PC-9 (cell line): ENCODE results near the gene ANKFY1. TPM values are rescaled to one million over a fixed set of nuclear protein-coding genes. Genes with fewer than 3 reads are reported as not detected.
"Not testable (repeated sequence)": the region's sequence is repeated elsewhere in the genome, so short reads cannot be mapped to it uniquely, and the experiment has no call there.

Source experiments
- BruUV-seq: library from RNA; stranded (reverse); fragments of 400-500 nt; replicated peaks from 2 replicates; lab custom pipeline; 2021; lab: Mats Ljungman, UMichigan
- CTCF ChIA-PET: fragments of 300-600 bp; sonication (Branson Sonifier 250); formaldehyde crosslinking; loops from one replicate; lab custom pipeline; 2022; ENCODE audit warnings: antibody characterized with exemption; lab: Charles Lee
- POLR2A ChIA-PET: fragments of 300-600 bp; sonication (Branson Sonifier 250); formaldehyde crosslinking; loops from one replicate; lab custom pipeline; 2022; ENCODE audit warnings: antibody characterized with exemption; ENCODE audit not compliant: unreplicated experiment; lab: Charles Lee
- DNase-seq, 2 experiments: peaks; one replicate each; pipeline versions ENCODE4 v3.0.0 to v3.0.0-alpha.2; 2015 to 2022; ENCODE audit warnings: mixed read lengths in 1 of 2
- H2AFZ ChIP-seq: fragments of 200-600 bp; sonication (generic); 2 replicates; pipeline ENCODE4 v1.8.1; 2017; ENCODE audit warnings: antibody characterized with exemption
- H3F3A ChIP-seq: fragments of 200-600 bp; sonication (generic); 2 replicates; pipeline ENCODE4 v1.8.1; 2017; ENCODE audit warnings: antibody characterized with exemption, mild to moderate bottlenecking, low read depth; ENCODE audit not compliant: insufficient read depth
- H3K27ac ChIP-seq: fragments of 200-600 bp; sonication (generic); 2 replicates; pipeline ENCODE4 v1.6.1; 2016; ENCODE audit warnings: mixed run types
- H3K27me3 ChIP-seq: fragments of 200-600 bp; sonication (generic); 2 replicates; pipeline ENCODE4 v1.6.1; 2016; ENCODE audit warnings: low read depth, mixed run types; ENCODE audit not compliant: insufficient read depth
- H3K36me3 ChIP-seq: fragments of 200-600 bp; sonication (generic); 2 replicates; pipeline ENCODE4 v1.6.1; 2016; ENCODE audit warnings: low read depth, mixed run types
- H3K4me1 ChIP-seq: fragments of 200-600 bp; sonication (generic); replicated peaks from 2 replicates; pipeline ENCODE4 v1.6.1; 2016; ENCODE audit warnings: mixed run types; ENCODE audit not compliant: insufficient read depth
- H3K4me2 ChIP-seq: fragments of 200-600 bp; sonication (generic); 2 replicates; pipeline ENCODE4 v1.6.1; 2017; ENCODE audit warnings: mixed run types
- H3K4me3 ChIP-seq: fragments of 200-600 bp; sonication (generic); 2 replicates; pipeline ENCODE4 v1.6.1; 2016; ENCODE audit warnings: mixed run types
- H3K79me2 ChIP-seq: fragments of 200-600 bp; sonication (generic); 2 replicates; pipeline ENCODE4 v1.6.1; 2017; ENCODE audit warnings: low read depth, mixed run types
- H3K9me2 ChIP-seq: fragments of 200-600 bp; sonication (generic); 2 replicates; pipeline ENCODE4 v1.8.1; 2017; ENCODE audit warnings: mild to moderate bottlenecking; ENCODE audit not compliant: insufficient read depth
- H3K9me3 ChIP-seq: fragments of 200-600 bp; sonication (generic); 2 replicates; pipeline ENCODE4 v1.8.1; 2016; ENCODE audit warnings: low read depth; ENCODE audit not compliant: insufficient read depth
- H4K20me1 ChIP-seq: fragments of 200-600 bp; sonication (generic); 2 replicates; pipeline ENCODE4 v1.8.1; 2017; ENCODE audit not compliant: insufficient read depth
- CTCF ChIP-seq: fragments of 200-600 bp; sonication (generic); conservative IDR thresholded peaks from 2 replicates; pipeline ENCODE4 v1.6.1; 2017; ENCODE audit warnings: mixed run types, antibody characterized with exemption, mild to moderate bottlenecking, moderate library complexity
- EZH2 ChIP-seq: fragments of 200-600 bp; sonication (generic); IDR thresholded peaks from 2 replicates; pipeline ENCODE4 v1.8.0; 2017; ENCODE audit warnings: antibody characterized with exemption, low read depth
- intact Hi-C: fragments of 100-400 bp; cut with micrococcal nuclease; formaldehyde crosslinking; loops from one replicate; pipeline ENCODE4 v1.10.0; 2022; ENCODE audit not compliant: unreplicated experiment
- total RNA-seq: library from RNA; stranded (reverse); gene quantifications from 2 replicates; pipeline ENCODE4 v1.2.3, GENCODE V29; 2021

ANKFY1 gene
- total RNA-seq, 1 experiment from 2014 or later, result 63.9 TPM

- Histone ChIP-seq H3K4me1 (no peaks in the 10 kb centered on the region), H3F3A (peaks cover 2% of the 10 kb centered on the region; the same call in 1 of the 2 replicates), H3K79me2 (no peaks in the 10 kb centered on the region), H3K4me3 (no peak overlapping the region), H3K9me2 (no peaks in the 10 kb centered on the region), H3K4me2 (no peak overlapping the region), H3K27ac (no peak overlapping the region), H4K20me1 (peaks cover 9% of the 10 kb centered on the region; the same call in 1 of the 2 replicates), H2AFZ (no peak overlapping the region), H3K27me3 (no peaks in the 10 kb centered on the region), H3K9me3 (no peaks in the 10 kb centered on the region), H3K36me3 (peaks cover 18% of the 10 kb centered on the region)
- BruUV-seq, result no TSS peak
- intact Hi-C loops, result no loop called here
- ChIA-PET POLR2A (interaction anchor here (0.7 kb wide), 1 partner anchor 236 kb away, joined by 3 read pairs; no protein-coding TSS in a partner anchor), CTCF (no interaction called here)
- TF ChIP-seq EZH2 (no peak), CTCF (no peak)
- DNase-seq, result no peak
Observed at GRCh38 chr17:4195306-4195705, 68.5 kb downstream of the ANKFY1 start.

GRCh38 chr17:4194796-4195195, 69.0 kb downstream of the ANKFY1 start:
- DNase-seq, result no peak
- ChIA-PET CTCF (no interaction called here), POLR2A (interaction anchor here (0.7 kb wide), 1 partner anchor 235 kb away, joined by 3 read pairs; no protein-coding TSS in a partner anchor)
- no peaks in the 10 kb centered on the region for H3K27me3 ChIP-seq
- H3K79me2 ChIP-seq, result no peaks in the 10 kb centered on the region
- H2AFZ ChIP-seq, result no peak overlapping the region
- H3K9me3 ChIP-seq, result no peaks in the 10 kb centered on the region
- no peaks in the 10 kb centered on the region for H3F3A ChIP-seq
- peaks cover 22% of the 10 kb centered on the region for H3K36me3 ChIP-seq
- no peak overlapping the region for H3K4me3 ChIP-seq
- no peaks in the 10 kb centered on the region for H3K4me1 ChIP-seq
- no TSS peak for BruUV-seq
- H3K27ac ChIP-seq, result no peak overlapping the region
- no peak overlapping the region for H3K4me2 ChIP-seq
- intact Hi-C loops, result no loop called here
- H3K9me2 ChIP-seq, result no peaks in the 10 kb centered on the region
- H4K20me1 ChIP-seq, result peaks cover 9% of the 10 kb centered on the region; the same call in 1 of the 2 replicates
- TF ChIP-seq EZH2 (no peak), CTCF (no peak)

- H3F3A ChIP-seq, H3K4me3 ChIP-seq, H3K27ac ChIP-seq, DNase-seq, H3K27me3 ChIP-seq, CTCF ChIA-PET, H3K79me2 ChIP-seq, H2AFZ ChIP-seq, H3K4me1 ChIP-seq, intact Hi-C loops, H4K20me1 ChIP-seq, POLR2A ChIA-PET, H3K4me2 ChIP-seq, H3K9me2 ChIP-seq, H3K9me3 ChIP-seq, BruUV-seq: not testable (repeated sequence)
- peaks cover 27% of the 10 kb centered on the region for H3K36me3 ChIP-seq
Observed at GRCh38 chr17:4190791-4191190, 73.0 kb downstream of the ANKFY1 start.

- no TSS peak for BruUV-seq
- Histone ChIP-seq H3F3A (no peaks in the 10 kb centered on the region), H3K9me3 (no peaks in the 10 kb centered on the region), H3K9me2 (no peaks in the 10 kb centered on the region), H2AFZ (no peak overlapping the region), H3K36me3 (peaks cover 29% of the 10 kb centered on the region), H3K4me2 (no peak overlapping the region), H3K27me3 (no peaks in the 10 kb centered on the region), H3K27ac (no peak overlapping the region), H3K4me1 (no peaks in the 10 kb centered on the region), H4K20me1 (no peaks in the 10 kb centered on the region), H3K4me3 (no peak overlapping the region), H3K79me2 (no peaks in the 10 kb centered on the region)
- CTCF ChIA-PET, result no interaction called here
- intact Hi-C loops, result no loop called here
- POLR2A ChIA-PET, result interaction anchor here (0.8 kb wide), 1 partner anchor 1162 kb away, joined by 12 read pairs; no protein-coding TSS in a partner anchor
- TF ChIP-seq EZH2 (no peak), CTCF (no peak)
- no peak for DNase-seq
Observed at GRCh38 chr17:4189280-4189679, 74.5 kb downstream of the ANKFY1 start.
